ENCODE data around the gene DNAJB14. TPM values are rescaled to one million over a fixed set of nuclear protein-coding genes. Genes with fewer than 3 reads are reported as not detected.

Gene DNAJB14
- total RNA-seq, 1 experiment from 2014 or later, result 52.5 TPM

DNA sequence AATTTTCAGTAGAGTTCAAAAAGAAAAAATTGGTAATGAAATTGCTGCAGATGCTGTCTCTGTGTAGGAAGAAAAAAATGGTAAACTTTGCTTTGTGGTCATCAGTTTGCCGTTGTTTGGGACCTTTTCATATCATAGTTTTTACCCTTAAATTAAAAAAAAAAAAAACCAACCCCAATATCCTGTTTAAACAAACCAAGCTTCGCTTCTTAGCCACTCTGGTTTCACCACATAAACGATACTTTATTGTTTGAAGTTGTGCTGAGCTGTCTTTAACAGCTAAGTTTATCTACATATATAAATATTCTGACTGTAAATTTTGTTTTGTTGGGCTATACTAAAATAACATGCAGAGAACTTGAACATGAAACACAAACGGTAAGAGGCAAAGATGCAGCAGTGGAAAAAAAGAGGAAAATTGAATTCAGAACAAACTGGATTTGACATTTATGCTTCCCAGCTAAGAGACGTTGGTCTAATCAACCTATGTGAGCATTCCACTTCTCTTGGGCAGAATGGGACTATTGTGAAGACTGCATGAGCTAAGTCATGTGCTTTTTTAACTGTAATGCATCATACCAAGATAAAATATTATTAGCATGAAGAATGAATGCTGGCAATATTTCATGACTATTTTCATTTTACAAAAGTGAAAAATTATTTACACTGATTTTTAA lies 19.4 kb upstream of the DNAJB14 start:
- intact Hi-C loops (cut with micrococcal nuclease), result no loop called here
- no peak for TF ChIP-seq SP1 (IDR thresholded peaks at IDR 0.05; ENCODE audit: low read depth)
- Histone ChIP-seq H3K27me3 (ENCODE audit: insufficient read depth, low read length) (no peaks in the 10 kb centered on the region), H3K27ac (ENCODE audit: low read depth, low read length) (no peak overlapping the region), H4K20me1 (ENCODE audit: insufficient read depth) (no peaks in the 10 kb centered on the region), H3K4me3 (replicated peaks in 1 of 2; ENCODE audit: low read depth in 1 of 2, low read length in 2 of 2) (no peak overlapping the region), H3K9me2 (ENCODE audit: insufficient read depth) (no peaks in the 10 kb centered on the region), H3K4me1 (ENCODE audit: control insufficient read depth in 1 of 2, insufficient read depth in 2 of 2, low read length in 2 of 2) (peaks cover 3 to 12% of the 10 kb centered on the region in 2 experiments; a peak in 2 of 4 replicates), H3K9me3 (ENCODE audit: control insufficient read depth in 1 of 2, insufficient read depth in 1 of 2, low read depth in 1 of 2, low read length in 2 of 2) (no peaks in the 10 kb centered on the region), H3K36me3 (ENCODE audit: control insufficient read depth in 1 of 2, insufficient read depth in 2 of 2, low read length in 2 of 2) (no peaks in the 10 kb centered on the region), H2AFZ (ENCODE audit: low read depth, low read length, poor library complexity, severe bottlenecking) (no peak overlapping the region), H3K9ac (ENCODE audit: low read length) (no peak overlapping the region), H3K79me2 (ENCODE audit: insufficient read depth, low read length) (no peaks in the 10 kb centered on the region), H3K4me2 (ENCODE audit: low read length) (no peak overlapping the region)
- BruUV-seq (replicated peaks), result no TSS peak
- RAD21 ChIA-PET (ENCODE audit: low non-redundant PET in 1 of 2, low total read pairs in 2 of 2, uncharacterized antibody in 2 of 2, unreplicated experiment in 2 of 2), result no interaction called here
- ATAC-seq (no peak), DNase-seq (ENCODE audit: low read depth, low spot score) (no peak)
- POLR2A ChIA-PET, result no interaction called here
- CTCF ChIA-PET, result no interaction called here

DNA sequence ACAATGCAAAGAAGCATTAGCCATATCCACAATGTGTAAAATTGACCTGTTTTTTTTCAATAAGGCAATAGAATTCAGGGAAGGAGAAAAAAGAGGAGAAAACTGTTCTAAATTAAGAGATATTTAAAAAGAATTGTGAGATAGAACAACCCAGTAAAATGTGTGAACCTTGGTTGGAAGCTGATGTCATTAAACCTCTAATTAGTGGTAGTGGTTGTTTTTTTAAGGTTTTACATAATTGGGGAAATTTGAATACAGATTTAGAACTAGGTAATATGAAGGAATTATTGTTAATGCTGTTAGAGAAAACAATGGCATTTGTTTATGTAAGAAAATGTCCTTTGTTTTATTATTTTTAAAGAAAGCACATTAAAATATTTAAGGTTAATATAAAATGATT lies 18.8 kb upstream of the DNAJB14 start:
- H3K27me3 ChIP-seq (ENCODE audit: insufficient read depth, low read length), result no peaks in the 10 kb centered on the region
- no peak overlapping the region for H2AFZ ChIP-seq (ENCODE audit: low read depth, low read length, poor library complexity, severe bottlenecking)
- no peak overlapping the region for H3K4me3 ChIP-seq (replicated peaks in 1 of 2; ENCODE audit: low read depth in 1 of 2, low read length in 2 of 2)
- CTCF ChIA-PET, result no interaction called here
- no peaks in the 10 kb centered on the region for H4K20me1 ChIP-seq (ENCODE audit: insufficient read depth)
- no peaks in the 10 kb centered on the region for H3K9me3 ChIP-seq (ENCODE audit: control insufficient read depth in 1 of 2, insufficient read depth in 1 of 2, low read depth in 1 of 2, low read length in 2 of 2)
- no peaks in the 10 kb centered on the region for H3K9me2 ChIP-seq (ENCODE audit: insufficient read depth)
- no peaks in the 10 kb centered on the region for H3K36me3 ChIP-seq (ENCODE audit: control insufficient read depth in 1 of 2, insufficient read depth in 2 of 2, low read length in 2 of 2)
- no peak overlapping the region for H3K9ac ChIP-seq (ENCODE audit: low read length)
- no TSS peak for BruUV-seq (replicated peaks)
- TF ChIP-seq SP1 (IDR thresholded peaks at IDR 0.05; ENCODE audit: low read depth) (no peak), SRF (IDR thresholded peaks at IDR 0.05; ENCODE audit: low read depth) (no peak), TCF7L2 (IDR thresholded peaks at IDR 0.05; ENCODE audit: borderline replicate concordance, extremely low read depth, insufficient read depth, insufficient read length) (no peak), FOSL1 (IDR thresholded peaks at IDR 0.05; ENCODE audit: low read depth) (no peak), CBX3 (IDR thresholded peaks at IDR 0.05; ENCODE audit: low read depth) (no peak), ZNF274 (IDR thresholded peaks at IDR 0.05; ENCODE audit: low read depth, low read length) (no peak), CEBPB (IDR thresholded peaks at IDR 0.05; ENCODE audit: low read depth) (no peak), EZH2phosphoT487 (IDR thresholded peaks at IDR 0.05; ENCODE audit: borderline replicate concordance) (no peak), ELF1 (IDR thresholded peaks at IDR 0.05; ENCODE audit: borderline replicate concordance, low read depth) (no peak), SIN3A (IDR thresholded peaks at IDR 0.05; ENCODE audit: low read depth) (no peak), POLR2AphosphoS5 (IDR thresholded peaks at IDR 0.05; ENCODE audit: low read depth, low read length) (no peak)
- TF ChIP-seq, protein P1, sequence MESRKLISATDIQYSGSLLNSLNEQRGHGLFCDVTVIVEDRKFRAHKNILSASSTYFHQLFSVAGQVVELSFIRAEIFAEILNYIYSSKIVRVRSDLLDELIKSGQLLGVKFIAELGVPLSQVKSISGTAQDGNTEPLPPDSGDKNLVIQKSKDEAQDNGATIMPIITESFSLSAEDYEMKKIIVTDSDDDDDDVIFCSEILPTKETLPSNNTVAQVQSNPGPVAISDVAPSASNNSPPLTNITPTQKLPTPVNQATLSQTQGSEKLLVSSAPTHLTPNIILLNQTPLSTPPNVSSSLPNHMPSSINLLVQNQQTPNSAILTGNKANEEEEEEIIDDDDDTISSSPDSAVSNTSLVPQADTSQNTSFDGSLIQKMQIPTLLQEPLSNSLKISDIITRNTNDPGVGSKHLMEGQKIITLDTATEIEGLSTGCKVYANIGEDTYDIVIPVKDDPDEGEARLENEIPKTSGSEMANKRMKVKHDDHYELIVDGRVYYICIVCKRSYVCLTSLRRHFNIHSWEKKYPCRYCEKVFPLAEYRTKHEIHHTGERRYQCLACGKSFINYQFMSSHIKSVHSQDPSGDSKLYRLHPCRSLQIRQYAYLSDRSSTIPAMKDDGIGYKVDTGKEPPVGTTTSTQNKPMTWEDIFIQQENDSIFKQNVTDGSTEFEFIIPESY (IDR thresholded peaks at IDR 0.05; ENCODE audit: extremely low read depth, insufficient replicate concordance, low read length), result no peak
- H3K79me2 ChIP-seq (ENCODE audit: insufficient read depth, low read length), result no peaks in the 10 kb centered on the region
- peaks cover 3 to 17% of the 10 kb centered on the region in 2 experiments; a peak in 2 of 4 replicates for H3K4me1 ChIP-seq (ENCODE audit: control insufficient read depth in 1 of 2, insufficient read depth in 2 of 2, low read length in 2 of 2)
- RAD21 ChIA-PET (ENCODE audit: low non-redundant PET in 1 of 2, low total read pairs in 2 of 2, uncharacterized antibody in 2 of 2, unreplicated experiment in 2 of 2), result no interaction called here
- ATAC-seq (no peak), DNase-seq (ENCODE audit: low read depth, low spot score) (no peak)
- H3K4me2 ChIP-seq (ENCODE audit: low read length), result no peak overlapping the region
- POLR2A ChIA-PET, result no interaction called here
- H3K27ac ChIP-seq (ENCODE audit: low read depth, low read length), result no peak overlapping the region
- intact Hi-C loops (cut with micrococcal nuclease), result no loop called here

Measured in HCT116 (cell line).